Smooth muscle cell (in vitro differentiated cells): ENCODE data around the gene LETMD1. TPM values are rescaled to one million over a fixed set of nuclear protein-coding genes. Genes with fewer than 3 reads are reported as not detected.
A peak's percentile ranks its signal among the peaks of the same experiment; 100 is the strongest.

Experiments used
- DNase-seq: peaks from one replicate; lab custom pipeline; 2025; ENCODE audit not compliant: unreplicated experiment; lab: John Stamatoyannopoulos, UW
- H2AFZ ChIP-seq: fragments of 200-600 bp; sonication (generic); 2 replicates; pipeline ENCODE4 v1.6.0; 2016; ENCODE audit warnings: antibody characterized with exemption, low read depth, mild to moderate bottlenecking
- H3F3A ChIP-seq: fragments of 200-600 bp; sonication (generic); 2 replicates; pipeline ENCODE4 v1.6.0; 2017; ENCODE audit warnings: antibody characterized with exemption, low read depth
- H3K27ac ChIP-seq: fragments of 200-600 bp; sonication (generic); 2 replicates; pipeline ENCODE4 v1.5.1; 2016; ENCODE audit warnings: low read depth, mild to moderate bottlenecking
- H3K27me3 ChIP-seq: fragments of 200-600 bp; sonication (generic); 2 replicates; pipeline ENCODE4 v1.6.1; 2016; ENCODE audit warnings: low read depth, mild to moderate bottlenecking
- H3K36me3 ChIP-seq: fragments of 200-600 bp; sonication (generic); 2 replicates; pipeline ENCODE4 v1.5.1; 2016; ENCODE audit warnings: low read depth
- H3K4me1 ChIP-seq: fragments of 200-600 bp; sonication (generic); 2 replicates; pipeline ENCODE4 v1.5.1; 2016; ENCODE audit warnings: low read depth
- H3K4me2 ChIP-seq: fragments of 200-600 bp; sonication (generic); 2 replicates; pipeline ENCODE4 v1.6.0; 2016; ENCODE audit warnings: mild to moderate bottlenecking
- H3K4me3 ChIP-seq: fragments of 200-600 bp; sonication (generic); 2 replicates; pipeline ENCODE4 v1.5.1; 2016; ENCODE audit warnings: mild to moderate bottlenecking
- H3K79me2 ChIP-seq: fragments of 200-600 bp; sonication (generic); 2 replicates; pipeline ENCODE4 v1.6.0; 2016; ENCODE audit warnings: low read depth, mild to moderate bottlenecking
- H3K9ac ChIP-seq: fragments of 200-600 bp; sonication (generic); 2 replicates; pipeline ENCODE4 v1.6.0; 2016; ENCODE audit warnings: low read depth
- H3K9me3 ChIP-seq: fragments of 200-600 bp; sonication (generic); replicated peaks from 2 replicates; pipeline ENCODE4 v1.5.1; 2016; ENCODE audit warnings: low read depth
- H4K20me1 ChIP-seq: fragments of 200-600 bp; sonication (generic); 2 replicates; pipeline ENCODE4 v1.6.0; 2016; ENCODE audit warnings: low read depth
- CTCF ChIP-seq: fragments of 200-600 bp; sonication (generic); IDR thresholded peaks from 2 replicates; pipeline ENCODE4 v1.5.1; 2017; ENCODE audit warnings: borderline replicate concordance, mild to moderate bottlenecking, antibody characterized with exemption; ENCODE audit not compliant: insufficient read depth, poor library complexity, severe bottlenecking
- WGBS: methylation state at CpG from one replicate; pipeline ENCODE4 v1.1.7; 2016; ENCODE audit warnings: low lambda C conversion rate; 5-methylcytosine and 5-hydroxymethylcytosine counted together
- polyA plus RNA-seq: library from polyadenylated mRNA; unstranded; fragments of >200 nt; fragmentation: Nextera tagmentation; extraction: Ambion mirVana; gene quantifications from 2 replicates; pipeline ENCODE4 v1.2.1, GENCODE V29; 2016
- total RNA-seq: library from RNA; depleted of rRNA; stranded (reverse); fragments of >200 nt; gene quantifications from 2 replicates; pipeline ENCODE4 v1.2.3, GENCODE V29; 2014

Gene LETMD1
- total and polyA plus RNA-seq, 2 experiments from 2014 or later: 8.9 to 32.9 TPM

DNA sequence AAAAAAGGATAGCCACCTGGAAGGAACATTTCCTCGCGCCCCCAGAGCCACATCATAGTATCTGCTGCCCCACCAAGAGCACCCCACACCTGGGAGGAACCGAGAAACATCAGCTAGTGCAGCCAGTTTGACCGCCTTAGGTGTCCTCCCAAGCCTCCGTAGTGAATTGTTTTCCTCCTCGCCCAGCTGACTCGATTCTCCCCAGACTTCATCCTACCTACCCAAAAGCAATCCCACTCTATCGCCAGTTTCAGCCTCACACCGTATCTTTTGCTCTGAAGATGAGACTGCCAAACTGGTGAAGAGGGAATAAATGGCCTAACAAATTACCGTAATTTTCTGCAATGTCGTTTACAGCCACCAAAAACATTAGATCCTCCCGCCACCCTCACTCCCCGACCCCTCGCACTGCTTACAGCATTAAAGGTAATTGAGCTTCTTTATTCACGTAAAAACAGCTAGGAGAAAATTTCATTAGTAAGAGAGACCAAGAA lies 20.7 kb upstream of the LETMD1 start:
- Histone ChIP-seq H3K36me3 (no peaks in the 10 kb centered on the region), H2AFZ (no peak overlapping the region), H3K27me3 (no peaks in the 10 kb centered on the region), H3K4me2 (peak overlapping the region; percentile 53), H3K4me1 (peaks cover 24% of the 10 kb centered on the region), H3K4me3 (peak overlapping the region; percentile 34), H3K9me3 (no peaks in the 10 kb centered on the region), H3F3A (peaks cover 9% of the 10 kb centered on the region), H3K9ac (no peak overlapping the region), H4K20me1 (peaks cover 4% of the 10 kb centered on the region), H3K27ac (peak overlapping the region; percentile 16), H3K79me2 (peaks cover 29% of the 10 kb centered on the region)
- TF ChIP-seq CTCF: no peak
- DNase-seq: no peak
- WGBS: 79% methylated on average over 15 of the region's 15 CpGs

DNA sequence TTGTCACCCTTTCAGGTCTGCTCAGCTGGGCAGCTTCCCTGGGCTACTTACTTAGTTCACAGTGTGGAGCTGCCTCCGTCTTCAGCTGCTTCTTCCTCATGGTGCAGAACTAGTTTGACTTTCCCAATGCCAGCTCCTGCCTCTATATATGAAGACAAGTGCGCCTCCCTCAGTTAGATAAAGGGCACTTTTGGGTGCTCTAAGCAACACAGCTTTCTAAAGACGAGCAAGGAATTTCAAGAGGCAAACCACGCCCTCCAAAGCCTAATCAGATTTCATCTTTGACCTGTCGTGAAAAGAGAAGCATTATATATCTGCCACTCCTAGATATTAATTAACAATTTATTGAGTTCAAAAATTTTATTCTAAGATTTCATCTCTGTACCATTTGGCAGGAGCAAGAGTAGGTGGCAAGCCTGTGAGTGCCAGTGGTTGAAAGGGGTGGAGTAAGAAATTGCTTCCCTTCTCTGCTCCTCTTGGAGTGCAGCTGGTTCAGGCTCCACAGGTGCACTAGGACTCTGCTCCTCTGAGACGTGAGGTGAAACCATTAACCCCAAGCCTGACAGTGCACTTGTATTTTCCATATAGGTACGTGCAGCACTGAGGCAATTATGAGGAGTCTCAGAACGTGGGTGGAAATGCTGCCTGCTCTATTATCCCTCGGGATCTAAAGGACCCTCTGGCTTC lies 19.9 kb upstream of the LETMD1 start:
- Histone ChIP-seq H3K27me3 (no peaks in the 10 kb centered on the region), H3K79me2 (peaks cover 20% of the 10 kb centered on the region), H3F3A (peaks cover 9% of the 10 kb centered on the region), H3K4me3 (peak overlapping the region; percentile 34), H3K9me3 (no peaks in the 10 kb centered on the region), H2AFZ (peak overlapping the region; percentile 57), H3K4me2 (peak overlapping the region; percentile 53), H3K36me3 (no peaks in the 10 kb centered on the region), H3K9ac (no peak overlapping the region), H4K20me1 (peaks cover 4% of the 10 kb centered on the region), H3K27ac (peak overlapping the region; percentile 16), H3K4me1 (peaks cover 24% of the 10 kb centered on the region)
- WGBS: 21% methylated on average over 9 of the region's 9 CpGs
- peak; percentile 22 for TF ChIP-seq CTCF
- no peak for DNase-seq

DNA sequence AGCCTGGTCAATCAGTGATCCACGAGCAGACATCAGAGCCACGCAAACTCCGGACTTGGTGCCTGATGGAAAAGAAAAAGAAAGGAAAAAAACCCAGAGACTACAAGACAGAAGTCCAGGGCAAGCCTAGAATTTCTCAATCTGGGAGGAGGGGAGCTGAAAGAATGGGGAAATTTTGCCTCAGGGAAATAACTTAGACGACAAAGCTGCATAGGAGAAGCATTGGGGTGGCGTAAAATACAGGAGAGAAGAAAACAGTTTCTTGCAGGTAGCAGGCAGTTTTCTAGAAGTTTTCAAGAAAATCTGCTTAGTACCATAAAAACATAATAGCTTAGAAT lies 19.3 kb upstream of the LETMD1 start:
- peaks cover 21% of the 10 kb centered on the region for H3K4me1 ChIP-seq
- peak overlapping the region; percentile 16 for H3K27ac ChIP-seq
- no peaks in the 10 kb centered on the region for H3K36me3 ChIP-seq
- TF ChIP-seq CTCF: no peak
- peak overlapping the region; percentile 53 for H3K4me2 ChIP-seq
- peak overlapping the region; percentile 34 for H3K4me3 ChIP-seq
- peaks cover 5% of the 10 kb centered on the region for H3F3A ChIP-seq
- H4K20me1 ChIP-seq: peaks cover 1% of the 10 kb centered on the region
- no peaks in the 10 kb centered on the region for H3K27me3 ChIP-seq
- H3K9ac ChIP-seq: no peak overlapping the region
- DNase-seq: no peak
- H3K79me2 ChIP-seq: peaks cover 15% of the 10 kb centered on the region
- H2AFZ ChIP-seq: peak overlapping the region; percentile 46
- H3K9me3 ChIP-seq: no peaks in the 10 kb centered on the region
- 50% methylated on average over 5 of the region's 5 CpGs for WGBS

- no peaks in the 10 kb centered on the region for H3K79me2 ChIP-seq
- H3K4me2 ChIP-seq: no peak overlapping the region
- 97% methylated on average over 2 of the region's 2 CpGs for WGBS
- peaks cover 5% of the 10 kb centered on the region for H3K4me1 ChIP-seq
- H3K4me3 ChIP-seq: no peak overlapping the region
- DNase-seq: no peak
- H3F3A ChIP-seq: no peaks in the 10 kb centered on the region
- no peak overlapping the region for H2AFZ ChIP-seq
- no peak for TF ChIP-seq CTCF
- H3K9ac ChIP-seq: no peak overlapping the region
- no peaks in the 10 kb centered on the region for H3K36me3 ChIP-seq
- no peaks in the 10 kb centered on the region for H3K27me3 ChIP-seq
- no peaks in the 10 kb centered on the region for H4K20me1 ChIP-seq
- no peak overlapping the region for H3K27ac ChIP-seq
- no peaks in the 10 kb centered on the region for H3K9me3 ChIP-seq
Observed at GRCh38 chr12:51033048-51033447, 15.1 kb upstream of the LETMD1 start.
